ENCODE data around the gene TOGARAM1.

The TOGARAM1 gene

GRCh38 chr14:44962334-44963043 is 499 bp downstream of the TOGARAM1 start (continued):
- no peak for TF ChIP-seq TSHZ1 (tag by site-specific recombination; IDR thresholded peaks at IDR 0.05; ENCODE audit: borderline replicate concordance)
- TF ChIP-seq OSR2 (tag by site-specific recombination; IDR thresholded peaks at IDR 0.05) = peak; percentile 53; the same call in 1 of the 2 replicates
- TF ChIP-seq ZNF433 (tag by site-specific recombination; IDR thresholded peaks at IDR 0.05; ENCODE audit: low read depth) = no peak
- no peak for TF ChIP-seq ZNF76 (tag by site-specific recombination; IDR thresholded peaks at IDR 0.05; ENCODE audit: borderline replicate concordance, low read depth)
- TF ChIP-seq ZNF621 (tag by site-specific recombination; IDR thresholded peaks at IDR 0.05) = no peak
- TF ChIP-seq ZNF561 (tag by site-specific recombination; IDR thresholded peaks at IDR 0.05; ENCODE audit: borderline replicate concordance) = no peak
- no peak for TF ChIP-seq ZNF132 (tag by site-specific recombination; IDR thresholded peaks at IDR 0.05; ENCODE audit: borderline replicate concordance)
- TF ChIP-seq ZNF660 (tag by site-specific recombination; IDR thresholded peaks at IDR 0.05) = 0 out of 2 replicates have a peak, but pooled peaks have one; percentile 32
- no peak for TF ChIP-seq ZNF530 (tag by site-specific recombination; IDR thresholded peaks at IDR 0.05; ENCODE audit: low read depth)
- peak; percentile 82 for TF ChIP-seq ZNF341 (tag by site-specific recombination; IDR thresholded peaks at IDR 0.05; ENCODE audit: low read depth)
- TF ChIP-seq GLIS2 (tag by site-specific recombination; IDR thresholded peaks at IDR 0.05) = peak; percentile 90
- no peak for TF ChIP-seq ZNF837 (tag by site-specific recombination; IDR thresholded peaks at IDR 0.05)
- TF ChIP-seq ZNF707 (tag by site-specific recombination; IDR thresholded peaks at IDR 0.05) = no peak
- no peak for TF ChIP-seq KLF10 (tag by site-specific recombination; IDR thresholded peaks at IDR 0.05)
- no peak for TF ChIP-seq ZNF426 (tag by site-specific recombination; IDR thresholded peaks at IDR 0.05)
- TF ChIP-seq ZNF211 (tag by site-specific recombination; IDR thresholded peaks at IDR 0.05; ENCODE audit: low read depth) = no peak
- peak; percentile 19; the same call in 1 of the 2 replicates for TF ChIP-seq EGR2 (tag by site-specific recombination; IDR thresholded peaks at IDR 0.05; ENCODE audit: low read depth)
- no peak for TF ChIP-seq ZNF24 (tag by site-specific recombination; IDR thresholded peaks at IDR 0.05)
- peak; percentile 66 for TF ChIP-seq ZNF335 (tag by site-specific recombination; conservative IDR thresholded peaks at IDR 0.05)
- TF ChIP-seq PRDM6 (tag by site-specific recombination; IDR thresholded peaks at IDR 0.05) = no peak
- TF ChIP-seq MYNN (tag by site-specific recombination; IDR thresholded peaks at IDR 0.05; ENCODE audit: borderline replicate concordance) = no peak
- no peak; the same call in 1 of the 2 replicates for TF ChIP-seq PATZ1 (tag by site-specific recombination; IDR thresholded peaks at IDR 0.05)
- TF ChIP-seq ZNF114 (tag by site-specific recombination; IDR thresholded peaks at IDR 0.05) = no peak
- no peak for TF ChIP-seq CTCF (tag by site-specific recombination; IDR thresholded peaks at IDR 0.05)
- TF ChIP-seq IKZF3 (tag by site-specific recombination; IDR thresholded peaks at IDR 0.05) = no peak
- TF ChIP-seq ZNF521 (tag by site-specific recombination; IDR thresholded peaks at IDR 0.05) = no peak
- no peak for TF ChIP-seq INSM2 (tag by site-specific recombination; IDR thresholded peaks at IDR 0.05)
- TF ChIP-seq ZNF626 (tag by site-specific recombination; IDR thresholded peaks at IDR 0.05) = no peak
- no peak for TF ChIP-seq TRIM28 (IDR thresholded peaks at IDR 0.05; ENCODE audit: borderline replicate concordance, low read length)
